Measurements from ENCODE around the gene PSME1.
"Not testable (repeated sequence)": the region's sequence is repeated elsewhere in the genome, so short reads cannot be mapped to it uniquely, and the experiment has no call there.

Gene PSME1

DNA sequence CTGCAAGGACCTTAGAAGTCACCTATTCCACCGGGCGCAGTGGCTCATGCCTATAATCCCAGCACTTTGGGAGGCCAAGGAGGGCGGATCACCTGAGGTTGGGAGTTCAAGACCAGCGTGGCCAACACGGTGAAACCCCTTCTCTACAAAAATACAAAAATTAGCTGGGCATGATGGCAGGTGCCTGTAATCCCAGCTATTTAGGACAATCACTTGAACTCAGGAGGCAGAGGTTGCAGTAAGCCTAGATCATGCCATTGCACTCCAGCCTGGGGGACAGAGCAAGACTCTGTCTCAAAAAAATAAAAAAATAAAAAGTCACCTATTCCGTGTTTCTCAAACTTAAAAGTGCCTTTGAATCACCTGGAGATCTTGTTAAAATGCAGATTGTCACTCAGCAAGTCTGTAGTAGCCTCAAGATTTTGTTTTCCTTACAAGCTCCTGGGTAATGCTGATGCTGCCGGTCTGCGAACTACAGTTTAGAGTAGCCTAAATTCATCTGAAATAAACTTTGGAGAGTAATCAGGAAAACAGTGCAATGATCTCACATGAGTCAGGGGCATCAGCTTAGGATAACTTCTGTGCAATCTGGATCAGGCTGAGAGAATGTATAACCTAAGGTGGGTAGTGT is 30.3 kb upstream of the PSME1 start:
- not testable (repeated sequence) for H2BK12ac ChIP-seq (ENCODE audit: low read length); H3K27ac ChIP-seq (replicated peaks; ENCODE audit: low read length); H3K4me2 ChIP-seq (ENCODE audit: insufficient read depth, low read length, poor library complexity, severe bottlenecking); H3K18ac ChIP-seq (ENCODE audit: low read length); DNase-seq (ENCODE audit: low spot score); H4K8ac ChIP-seq (ENCODE audit: low read depth, low read length); H3K4ac ChIP-seq (ENCODE audit: low read length); H2BK15ac ChIP-seq (ENCODE audit: low read length); H3K9ac ChIP-seq (ENCODE audit: low read depth, low read length, poor library complexity); H3K4me1 ChIP-seq (ENCODE audit: control insufficient read depth in 2 of 2, insufficient read depth in 1 of 2, low read depth in 1 of 2, low read length in 2 of 2); H3K4me3 ChIP-seq (ENCODE audit: low read length in 2 of 2); H2AK5ac ChIP-seq (ENCODE audit: low read depth, low read length); H3K23ac ChIP-seq (ENCODE audit: low read depth, low read length, poor library complexity); H2BK5ac ChIP-seq (ENCODE audit: low read length); H3K27me3 ChIP-seq (ENCODE audit: control insufficient read depth in 3 of 3, insufficient read depth in 3 of 3, low read depth in 1 of 3, low read length in 3 of 3); H2AFZ ChIP-seq (ENCODE audit: low read length); H4K91ac ChIP-seq (ENCODE audit: low read depth, low read length, poor library complexity); H2BK120ac ChIP-seq (ENCODE audit: low read depth, low read length); H3K79me1 ChIP-seq (ENCODE audit: low read depth, low read length); H3K9me3 ChIP-seq (replicated peaks in 1 of 2; ENCODE audit: control insufficient read depth in 2 of 2, insufficient read depth in 1 of 2, low read depth in 1 of 2, low read length in 2 of 2); H3K14ac ChIP-seq (ENCODE audit: low read length)
- H3K36me3 ChIP-seq (replicated peaks in 1 of 2; ENCODE audit: control insufficient read depth in 2 of 2, insufficient read depth in 2 of 2, low read length in 2 of 2) = peaks cover 13 to 23% of the 10 kb centered on the region in 2 donors
- WGBS, 2 donors (ENCODE audit: extremely low coverage in 2 of 2, insufficient read length in 2 of 2, insufficient replicate concordance in 1 of 2) = no CpG with 5 or more reads among the region's 8 CpGs

DNA sequence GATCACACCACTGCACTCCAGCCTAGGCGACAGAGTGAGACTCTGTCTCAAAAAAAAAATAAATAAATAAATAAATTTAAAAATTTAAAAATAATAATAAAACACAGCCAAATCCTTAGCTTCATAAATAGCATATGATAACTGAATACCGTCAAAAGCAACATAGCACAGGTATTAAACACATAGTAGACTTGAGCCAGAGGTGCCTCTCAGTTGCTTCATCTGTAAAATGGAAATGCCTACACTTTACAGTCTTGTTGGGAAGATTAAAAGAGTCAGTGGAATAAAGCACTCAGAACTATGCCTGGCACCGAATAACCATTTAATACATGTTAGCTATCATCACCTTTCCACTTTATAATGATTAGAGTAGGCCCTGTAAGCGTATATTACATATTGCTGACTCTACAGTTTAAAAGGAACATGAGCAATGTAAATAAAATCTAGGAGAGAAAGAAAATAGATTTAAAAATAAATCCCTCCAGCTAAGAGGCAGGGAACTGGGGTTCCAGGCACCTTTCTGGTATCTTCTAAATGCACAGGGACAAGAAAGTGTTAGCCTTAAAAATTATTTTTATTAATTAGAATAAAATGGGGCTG is 29.2 kb upstream of the PSME1 start:
- Histone ChIP-seq H3K14ac (ENCODE audit: low read length) (no peak overlapping the region), H3K9me3 (replicated peaks in 1 of 2; ENCODE audit: control insufficient read depth in 2 of 2, insufficient read depth in 1 of 2, low read depth in 1 of 2, low read length in 2 of 2) (peaks cover 0 to 2% of the 10 kb centered on the region in 2 donors), H3K4me1 (ENCODE audit: control insufficient read depth in 2 of 2, insufficient read depth in 1 of 2, low read depth in 1 of 2, low read length in 2 of 2) (no peaks in the 10 kb centered on the region), H3K4me2 (ENCODE audit: insufficient read depth, low read length, poor library complexity, severe bottlenecking) (no peak overlapping the region), H3K79me1 (ENCODE audit: low read depth, low read length) (no peaks in the 10 kb centered on the region), H3K23ac (ENCODE audit: low read depth, low read length, poor library complexity) (no peak overlapping the region), H4K8ac (ENCODE audit: low read depth, low read length) (no peak overlapping the region), H2AFZ (ENCODE audit: low read length) (no peak overlapping the region), H3K9ac (ENCODE audit: low read depth, low read length, poor library complexity) (no peak overlapping the region), H3K18ac (ENCODE audit: low read length) (no peak overlapping the region), H2BK120ac (ENCODE audit: low read depth, low read length) (no peak overlapping the region), H3K27ac (replicated peaks; ENCODE audit: low read length) (no peak overlapping the region), H4K91ac (ENCODE audit: low read depth, low read length, poor library complexity) (no peak overlapping the region), H3K27me3 (ENCODE audit: control insufficient read depth in 3 of 3, insufficient read depth in 3 of 3, low read depth in 1 of 3, low read length in 3 of 3) (no peaks in the 10 kb centered on the region), H3K36me3 (replicated peaks in 1 of 2; ENCODE audit: control insufficient read depth in 2 of 2, insufficient read depth in 2 of 2, low read length in 2 of 2) (peaks cover 13 to 17% of the 10 kb centered on the region in 2 donors), H3K4me3 (ENCODE audit: low read length in 2 of 2) (no peak overlapping the region), H2BK5ac (ENCODE audit: low read length) (no peak overlapping the region), H2BK15ac (ENCODE audit: low read length) (no peak overlapping the region), H2AK5ac (ENCODE audit: low read depth, low read length) (no peak overlapping the region), H2BK12ac (ENCODE audit: low read length) (no peak overlapping the region), H3K4ac (ENCODE audit: low read length) (no peak overlapping the region)
- WGBS, 2 donors (ENCODE audit: extremely low coverage in 2 of 2, insufficient read length in 2 of 2, insufficient replicate concordance in 1 of 2) = no CpG with 5 or more reads among the region's 4 CpGs
- DNase-seq (ENCODE audit: low spot score) = no peak

DNA sequence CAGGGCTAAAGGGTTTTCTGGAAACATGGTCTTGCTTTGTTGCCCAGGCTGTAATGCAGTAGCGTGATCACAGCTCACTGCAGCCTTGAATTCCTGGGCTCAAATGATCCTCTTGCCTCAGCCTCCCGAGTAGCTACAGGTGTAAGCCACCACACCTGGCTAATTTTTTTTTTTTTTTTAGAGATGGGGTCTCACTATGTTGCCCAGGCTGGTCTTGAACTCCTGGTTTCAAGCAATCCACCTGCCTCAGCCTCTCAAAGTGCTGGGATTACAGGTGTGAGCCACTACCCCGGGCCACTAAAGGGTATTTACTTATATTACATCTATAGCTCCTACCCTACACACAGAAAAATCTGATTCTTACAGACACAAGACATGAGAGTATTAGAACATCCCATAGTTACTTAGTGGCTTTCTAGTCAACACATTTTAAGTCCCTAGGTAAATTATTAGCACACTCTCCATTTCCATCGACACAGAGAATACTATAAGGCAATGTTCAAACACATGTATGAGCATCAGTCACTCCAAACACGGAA is 27.6 kb upstream of the PSME1 start:
- Histone ChIP-seq H3K4ac (ENCODE audit: low read length) (no peak overlapping the region), H2BK15ac (ENCODE audit: low read length) (no peak overlapping the region), H3K23ac (ENCODE audit: low read depth, low read length, poor library complexity) (no peak overlapping the region), H2BK120ac (ENCODE audit: low read depth, low read length) (no peak overlapping the region), H3K79me1 (ENCODE audit: low read depth, low read length) (no peaks in the 10 kb centered on the region), H3K27me3 (ENCODE audit: control insufficient read depth in 3 of 3, insufficient read depth in 3 of 3, low read depth in 1 of 3, low read length in 3 of 3) (no peaks in the 10 kb centered on the region), H3K4me1 (ENCODE audit: control insufficient read depth in 2 of 2, insufficient read depth in 1 of 2, low read depth in 1 of 2, low read length in 2 of 2) (no peaks in the 10 kb centered on the region), H3K18ac (ENCODE audit: low read length) (no peak overlapping the region), H2BK5ac (ENCODE audit: low read length) (no peak overlapping the region), H4K91ac (ENCODE audit: low read depth, low read length, poor library complexity) (no peak overlapping the region), H2AFZ (ENCODE audit: low read length) (peak overlapping the region; percentile 71), H3K36me3 (replicated peaks in 1 of 2; ENCODE audit: control insufficient read depth in 2 of 2, insufficient read depth in 2 of 2, low read length in 2 of 2) (peaks cover 4 to 8% of the 10 kb centered on the region in 2 donors), H4K8ac (ENCODE audit: low read depth, low read length) (no peak overlapping the region), H3K27ac (replicated peaks; ENCODE audit: low read length) (no peak overlapping the region), H2BK12ac (ENCODE audit: low read length) (no peak overlapping the region), H3K4me3 (ENCODE audit: low read length in 2 of 2) (no peak overlapping the region), H3K9me3 (replicated peaks in 1 of 2; ENCODE audit: control insufficient read depth in 2 of 2, insufficient read depth in 1 of 2, low read depth in 1 of 2, low read length in 2 of 2) (peaks cover 0 to 2% of the 10 kb centered on the region in 2 donors), H3K9ac (ENCODE audit: low read depth, low read length, poor library complexity) (no peak overlapping the region), H2AK5ac (ENCODE audit: low read depth, low read length) (no peak overlapping the region), H3K4me2 (ENCODE audit: insufficient read depth, low read length, poor library complexity, severe bottlenecking) (no peak overlapping the region), H3K14ac (ENCODE audit: low read length) (no peak overlapping the region)
- WGBS, 2 donors (ENCODE audit: extremely low coverage in 2 of 2, insufficient read length in 2 of 2, insufficient replicate concordance in 1 of 2) = no CpG with 5 or more reads among the region's 5 CpGs
- DNase-seq (ENCODE audit: low spot score) = no peak

DNA sequence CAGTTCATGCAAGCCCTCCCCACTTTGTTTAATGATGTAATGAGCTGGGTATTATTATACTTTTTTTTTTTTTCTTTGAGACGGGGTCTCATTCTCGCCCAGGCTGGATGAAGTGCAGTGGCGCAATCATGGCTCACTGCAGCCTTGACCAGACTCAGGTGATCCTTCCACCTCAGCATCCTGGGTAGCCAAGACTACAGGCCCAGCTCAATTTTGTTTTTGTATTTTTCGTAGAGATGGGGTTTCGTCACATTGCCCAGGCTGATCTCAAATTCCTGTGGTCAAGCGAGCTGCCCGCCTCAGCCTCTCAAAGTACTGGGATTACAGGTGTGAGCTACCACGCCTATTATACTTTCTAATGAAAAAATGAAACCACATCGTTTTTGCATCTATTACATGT is 25.9 kb upstream of the PSME1 start:
- H3K23ac ChIP-seq (ENCODE audit: low read depth, low read length, poor library complexity) = no peak overlapping the region
- H3K27ac ChIP-seq (replicated peaks; ENCODE audit: low read length) = no peak overlapping the region

More for the DNA sequence above, 25.9 kb upstream of the PSME1 start:
- Histone ChIP-seq H3K4me3 (ENCODE audit: low read length in 2 of 2) (no peak overlapping the region), H3K4me1 (ENCODE audit: control insufficient read depth in 2 of 2, insufficient read depth in 1 of 2, low read depth in 1 of 2, low read length in 2 of 2) (no peaks in the 10 kb centered on the region), H3K27me3 (ENCODE audit: control insufficient read depth in 3 of 3, insufficient read depth in 3 of 3, low read depth in 1 of 3, low read length in 3 of 3) (no peaks in the 10 kb centered on the region), H4K91ac (ENCODE audit: low read depth, low read length, poor library complexity) (no peak overlapping the region), H4K8ac (ENCODE audit: low read depth, low read length) (no peak overlapping the region), H2BK12ac (ENCODE audit: low read length) (no peak overlapping the region), H3K9ac (ENCODE audit: low read depth, low read length, poor library complexity) (no peak overlapping the region), H3K9me3 (replicated peaks in 1 of 2; ENCODE audit: control insufficient read depth in 2 of 2, insufficient read depth in 1 of 2, low read depth in 1 of 2, low read length in 2 of 2) (no peaks in the 10 kb centered on the region), H3K4me2 (ENCODE audit: insufficient read depth, low read length, poor library complexity, severe bottlenecking) (no peak overlapping the region), H3K36me3 (replicated peaks in 1 of 2; ENCODE audit: control insufficient read depth in 2 of 2, insufficient read depth in 2 of 2, low read length in 2 of 2) (no peaks in the 10 kb centered on the region), H2AFZ (ENCODE audit: low read length) (no peak overlapping the region), H2AK5ac (ENCODE audit: low read depth, low read length) (no peak overlapping the region), H3K79me1 (ENCODE audit: low read depth, low read length) (no peaks in the 10 kb centered on the region), H3K14ac (ENCODE audit: low read length) (no peak overlapping the region), H3K4ac (ENCODE audit: low read length) (no peak overlapping the region), H2BK120ac (ENCODE audit: low read depth, low read length) (no peak overlapping the region), H2BK5ac (ENCODE audit: low read length) (no peak overlapping the region), H3K18ac (ENCODE audit: low read length) (no peak overlapping the region), H2BK15ac (ENCODE audit: low read length) (no peak overlapping the region)
- DNase-seq (ENCODE audit: low spot score) = no peak
- no CpG with 5 or more reads among the region's 9 CpGs for WGBS, 2 donors (ENCODE audit: extremely low coverage in 2 of 2, insufficient read length in 2 of 2, insufficient replicate concordance in 1 of 2)

Data from neuronal stem cell (in vitro differentiated cells).